ENCODE results near the gene IRF2.

GRCh38 chr4:184375027-184375426, 99.3 kb downstream of the IRF2 start:
- TF ChIP-seq CTCF (IDR thresholded peaks at IDR 0.05), result no peak
- no peak for TF ChIP-seq EP300 (IDR thresholded peaks at IDR 0.05)

Data from ovary (tissue), 3 donors.